Trophoblast cell (in vitro differentiated cells and primary cell): ENCODE results near the gene NRCAM.

Experiments
- DNase-seq, 2 donors: peaks; one replicate each; pipeline ENCODE4 v3.0.0-alpha.2; 2016
- H2AFZ ChIP-seq: 2 replicates; pipeline ENCODE4 v1.6.1; 2013; ENCODE audit warnings: low read length, moderate library complexity, mild to moderate bottlenecking; ENCODE audit not compliant: insufficient read depth, poor library complexity
- H2AK5ac ChIP-seq: 2 replicates; pipeline ENCODE4 v1.6.1; 2013; ENCODE audit warnings: mild to moderate bottlenecking, low read length
- H2BK120ac ChIP-seq: 2 replicates; pipeline ENCODE4 v1.6.1; 2013; ENCODE audit warnings: low read length, mild to moderate bottlenecking, moderate library complexity; ENCODE audit not compliant: insufficient read depth, poor library complexity
- H2BK12ac ChIP-seq: 2 replicates; pipeline ENCODE4 v1.6.1; 2013; ENCODE audit warnings: mild to moderate bottlenecking, low read length, moderate library complexity
- H2BK5ac ChIP-seq: 2 replicates; pipeline ENCODE4 v1.6.1; 2013; ENCODE audit warnings: low read length, low read depth, moderate library complexity, mild to moderate bottlenecking; ENCODE audit not compliant: poor library complexity
- H3K14ac ChIP-seq: 2 replicates; pipeline ENCODE4 v1.6.1; 2013; ENCODE audit warnings: mild to moderate bottlenecking, low read length
- H3K18ac ChIP-seq: 2 replicates; pipeline ENCODE4 v1.6.1; 2013; ENCODE audit warnings: mild to moderate bottlenecking, low read length
- H3K23ac ChIP-seq: 2 replicates; pipeline ENCODE4 v1.6.1; 2013; ENCODE audit warnings: low read length
- H3K27ac ChIP-seq: 2 replicates; pipeline ENCODE4 v1.5.1; 2013; ENCODE audit warnings: low read depth, mild to moderate bottlenecking, inconsistent platforms, low read length, moderate library complexity
- H3K27me3 ChIP-seq: 2 replicates; pipeline ENCODE4 v1.6.1; 2013; ENCODE audit warnings: inconsistent platforms, mild to moderate bottlenecking, low read length, moderate library complexity; ENCODE audit not compliant: insufficient read depth
- H3K36me3 ChIP-seq, 2 experiments: 1 replicate in 1 of 2; 2 replicates in 1 of 2; pipeline ENCODE4 v1.6.1; 2013; ENCODE audit warnings: low read length in 2 of 2, mild to moderate bottlenecking in 2 of 2, moderate library complexity in 1 of 2; ENCODE audit not compliant: insufficient read depth in 2 of 2, control insufficient read depth in 1 of 2
- H3K4ac ChIP-seq: 2 replicates; pipeline ENCODE4 v1.6.1; 2013; ENCODE audit warnings: low read depth, mild to moderate bottlenecking, low read length, moderate library complexity
- H3K4me1 ChIP-seq, 2 experiments: 1 replicate in 1 of 2; 2 replicates in 1 of 2; pipeline ENCODE4 v1.6.1; 2013; ENCODE audit warnings: low read length in 2 of 2, mild to moderate bottlenecking in 2 of 2, moderate library complexity in 1 of 2; ENCODE audit not compliant: insufficient read depth in 2 of 2, control insufficient read depth in 1 of 2
- H3K4me2 ChIP-seq: 2 replicates; pipeline ENCODE4 v1.6.1; 2013; ENCODE audit warnings: inconsistent platforms, mild to moderate bottlenecking, low read length, moderate library complexity
- H3K4me3 ChIP-seq: 2 replicates; pipeline ENCODE4 v1.5.1; 2013; ENCODE audit warnings: mild to moderate bottlenecking, low read depth, low read length, inconsistent platforms
- H3K79me1 ChIP-seq: one replicate; pipeline ENCODE4 v1.6.1; 2013; ENCODE audit warnings: low read length
- H3K79me2 ChIP-seq: 2 replicates; pipeline ENCODE4 v1.6.1; 2013; ENCODE audit warnings: low read length, mild to moderate bottlenecking; ENCODE audit not compliant: control insufficient read depth, insufficient read depth, poor library complexity
- H3K9ac ChIP-seq: 2 replicates; pipeline ENCODE4 v1.6.1; 2013; ENCODE audit warnings: mild to moderate bottlenecking, low read length
- H3K9me3 ChIP-seq: 2 replicates; pipeline ENCODE4 v1.6.1; 2013; ENCODE audit warnings: low read depth, mild to moderate bottlenecking, control low read depth, inconsistent platforms, low read length; ENCODE audit not compliant: insufficient read depth
- H4K12ac ChIP-seq: 2 replicates; pipeline ENCODE4 v1.6.1; 2013; ENCODE audit warnings: low read depth, mild to moderate bottlenecking, low read length, moderate library complexity
- H4K8ac ChIP-seq: 2 replicates; pipeline ENCODE4 v1.6.1; 2013; ENCODE audit warnings: low read depth, mild to moderate bottlenecking, low read length, moderate library complexity
- H4K91ac ChIP-seq: one replicate; pipeline ENCODE4 v1.6.1; 2013; ENCODE audit warnings: low read depth, mild to moderate bottlenecking, low read length, moderate library complexity
- WGBS: extraction: QIAGEN DNeasy Blood & Tissue Kit; methylation state at CpG from one replicate; pipeline ENCODE4 v1.1.7; 2013; ENCODE audit warnings: missing lambda C conversion rate; ENCODE audit not compliant: insufficient read length, insufficient coverage; ENCODE audit errors: extremely low coverage; 5-methylcytosine and 5-hydroxymethylcytosine counted together

NRCAM gene

DNA sequence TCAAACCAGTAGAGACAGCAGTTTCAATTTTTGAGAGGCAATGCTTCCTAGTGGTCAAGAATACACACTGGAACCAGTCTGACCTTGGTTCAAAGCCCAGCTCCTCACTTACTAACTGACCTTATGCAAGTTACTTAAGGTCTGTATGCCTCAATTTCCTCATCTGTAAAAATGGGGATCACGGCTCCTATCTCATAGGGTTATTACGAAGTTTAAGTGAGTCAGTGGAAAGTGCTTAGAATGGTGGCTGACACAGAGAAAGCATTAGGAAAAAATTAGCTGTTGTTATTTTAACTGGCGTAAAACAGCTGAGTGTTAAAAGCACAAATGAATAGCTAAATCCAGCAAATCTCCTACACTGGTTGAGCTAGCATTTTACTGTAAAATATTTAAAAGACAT lies 163.7 kb downstream of the NRCAM start:
- no peak overlapping the region for H3K18ac ChIP-seq
- H2AFZ ChIP-seq = no peak overlapping the region
- no peak overlapping the region for H2BK5ac ChIP-seq
- no peak overlapping the region for H4K91ac ChIP-seq
- H3K79me1 ChIP-seq = no peaks in the 10 kb centered on the region
- H4K8ac ChIP-seq = no peak overlapping the region
- no peak overlapping the region for H4K12ac ChIP-seq
- no peaks in the 10 kb centered on the region for H3K36me3 ChIP-seq
- H3K9me3 ChIP-seq = no peaks in the 10 kb centered on the region
- no peak for DNase-seq
- no peaks in the 10 kb centered on the region for H3K79me2 ChIP-seq
- peaks cover 2 to 3% of the 10 kb centered on the region in 2 experiments for H3K4me1 ChIP-seq
- H3K14ac ChIP-seq = no peak overlapping the region
- H3K9ac ChIP-seq = no peak overlapping the region
- no peak overlapping the region for H2BK12ac ChIP-seq
- no peak overlapping the region for H3K27ac ChIP-seq
- no peaks in the 10 kb centered on the region for H3K27me3 ChIP-seq
- H2BK120ac ChIP-seq = no peak overlapping the region
- no peak overlapping the region for H3K4me3 ChIP-seq
- WGBS = no CpG with 5 or more reads among the region's 3 CpGs
- H3K4me2 ChIP-seq = no peak overlapping the region
- H2AK5ac ChIP-seq = no peak overlapping the region
- H3K4ac ChIP-seq = no peak overlapping the region
- no peak overlapping the region for H3K23ac ChIP-seq

DNA sequence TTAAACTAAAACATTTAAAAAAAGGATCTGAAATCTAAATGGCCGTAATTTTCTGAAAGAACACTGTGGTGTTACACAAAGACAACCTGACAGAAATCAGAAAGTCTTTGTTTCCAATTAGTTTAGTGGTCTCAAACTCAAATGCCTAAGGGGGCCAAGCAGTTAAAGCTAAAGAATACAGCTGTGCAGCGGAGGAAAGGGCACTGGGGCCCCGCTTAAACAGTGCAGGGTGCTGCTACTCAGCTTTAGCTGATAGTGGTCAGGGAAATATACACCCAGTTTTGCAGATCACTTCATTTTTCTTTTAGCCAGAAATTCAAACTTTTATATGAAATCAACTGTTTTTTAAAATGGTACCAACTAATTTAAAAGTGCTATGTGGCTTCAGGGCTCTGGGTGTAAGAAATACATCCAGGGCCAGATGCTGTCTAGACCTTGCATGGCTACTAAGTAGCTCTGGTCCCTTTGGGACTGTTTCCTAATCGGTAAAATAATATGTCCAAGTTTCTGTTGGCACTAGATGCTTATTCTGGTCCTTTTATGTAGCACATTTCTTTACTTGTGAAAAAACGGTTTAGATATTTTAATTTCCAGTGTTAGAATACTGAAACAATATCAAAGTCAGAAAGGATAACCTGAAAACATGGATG lies 164.3 kb downstream of the NRCAM start:
- H4K91ac ChIP-seq = no peak overlapping the region
- no peak overlapping the region for H4K8ac ChIP-seq
- no peak overlapping the region for H3K9ac ChIP-seq
- H3K18ac ChIP-seq = no peak overlapping the region
- H3K4ac ChIP-seq = no peak overlapping the region
- H3K23ac ChIP-seq = no peak overlapping the region
- no peak overlapping the region for H2BK5ac ChIP-seq
- peaks cover 2 to 3% of the 10 kb centered on the region in 2 experiments for H3K4me1 ChIP-seq
- H3K14ac ChIP-seq = no peak overlapping the region
- H3K36me3 ChIP-seq = no peaks in the 10 kb centered on the region
- H3K27me3 ChIP-seq = no peaks in the 10 kb centered on the region
- no peak for DNase-seq
- H3K27ac ChIP-seq = no peak overlapping the region
- H4K12ac ChIP-seq = no peak overlapping the region
- H3K4me2 ChIP-seq = no peak overlapping the region
- no peaks in the 10 kb centered on the region for H3K9me3 ChIP-seq
- no peaks in the 10 kb centered on the region for H3K79me1 ChIP-seq
- no CpG with 5 or more reads among the region's 5 CpGs for WGBS
- H3K79me2 ChIP-seq = no peaks in the 10 kb centered on the region
- no peak overlapping the region for H3K4me3 ChIP-seq
- H2BK120ac ChIP-seq = no peak overlapping the region
- no peak overlapping the region for H2AK5ac ChIP-seq
- no peak overlapping the region for H2AFZ ChIP-seq
- H2BK12ac ChIP-seq = no peak overlapping the region

DNA sequence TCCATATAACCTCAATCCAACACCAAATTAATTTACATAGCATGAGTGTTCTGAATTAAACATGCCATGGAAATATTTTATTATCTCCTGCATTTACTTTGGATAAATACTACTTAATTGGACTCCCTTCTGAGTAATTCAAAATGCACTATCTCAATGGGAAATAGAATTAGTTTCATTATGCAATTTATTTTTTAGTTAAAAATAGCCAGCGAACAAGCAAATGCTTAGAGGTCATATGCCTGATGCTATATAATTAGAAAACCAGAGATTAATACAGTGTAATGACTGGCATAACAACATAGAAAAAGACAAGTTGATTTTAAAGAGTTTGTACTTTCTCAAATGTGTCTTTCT lies 165.1 kb downstream of the NRCAM start:
- DNase-seq = no peak

DNA sequence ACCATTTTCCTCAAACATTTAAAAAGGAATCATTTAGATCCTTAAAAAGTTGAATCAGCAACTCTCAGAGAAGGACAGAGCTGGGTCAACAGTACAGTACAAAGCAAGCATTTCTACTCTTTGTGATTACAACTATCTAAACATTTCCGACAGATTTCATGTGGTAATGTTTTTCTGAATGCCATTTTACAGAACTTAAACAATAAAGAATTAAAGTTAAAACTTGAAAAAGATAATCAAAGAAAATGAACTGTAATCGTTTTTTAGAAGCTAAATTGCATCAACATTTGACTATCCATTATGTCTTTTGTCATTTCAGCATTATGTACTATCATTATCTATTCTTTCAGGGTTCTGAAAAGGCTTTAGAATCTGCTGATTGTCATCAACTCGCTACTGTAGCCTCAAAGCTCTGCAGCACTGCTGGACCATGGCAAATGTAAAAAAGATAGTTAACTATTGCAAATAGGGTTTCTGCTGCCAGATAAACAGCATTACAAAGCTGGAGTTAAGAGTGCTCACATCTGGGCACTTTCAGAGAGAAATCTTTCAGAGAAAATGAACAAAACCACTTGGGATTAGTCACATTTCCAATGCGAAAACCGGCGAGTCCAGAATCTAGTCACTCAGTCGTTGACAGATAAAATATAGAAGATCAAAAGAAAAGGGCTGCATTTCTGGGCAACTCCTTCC lies 165.6 kb downstream of the NRCAM start:
- Histone ChIP-seq H3K27ac (no peak overlapping the region), H4K91ac (no peak overlapping the region), H3K9ac (no peak overlapping the region), H3K79me1 (no peaks in the 10 kb centered on the region), H3K4me1 (peaks cover 2 to 3% of the 10 kb centered on the region in 2 experiments), H4K8ac (no peak overlapping the region), H3K27me3 (no peaks in the 10 kb centered on the region), H2BK5ac (no peak overlapping the region), H3K4me2 (no peak overlapping the region), H3K9me3 (no peaks in the 10 kb centered on the region), H3K14ac (no peak overlapping the region), H3K23ac (no peak overlapping the region), H3K4ac (no peak overlapping the region), H2AFZ (no peak overlapping the region), H3K18ac (no peak overlapping the region), H3K4me3 (no peak overlapping the region), H3K79me2 (no peaks in the 10 kb centered on the region), H2BK12ac (no peak overlapping the region), H3K36me3 (no peaks in the 10 kb centered on the region), H4K12ac (no peak overlapping the region), H2BK120ac (no peak overlapping the region), H2AK5ac (no peak overlapping the region)
- WGBS = no CpG with 5 or more reads among the region's 7 CpGs
- DNase-seq = no peak

More for the DNA sequence above, 165.1 kb downstream of the NRCAM start:
- H3K79me1 ChIP-seq = no peaks in the 10 kb centered on the region
- H4K12ac ChIP-seq = no peak overlapping the region
- H3K4me2 ChIP-seq = no peak overlapping the region
- no peaks in the 10 kb centered on the region for H3K9me3 ChIP-seq
- H2AFZ ChIP-seq = no peak overlapping the region
- no peak overlapping the region for H3K27ac ChIP-seq
- H2BK120ac ChIP-seq = no peak overlapping the region
- H3K27me3 ChIP-seq = no peaks in the 10 kb centered on the region
- H3K36me3 ChIP-seq = no peaks in the 10 kb centered on the region
- WGBS = no CpG with 5 or more reads among the region's 1 CpG
- no peak overlapping the region for H3K9ac ChIP-seq
- no peak overlapping the region for H2BK5ac ChIP-seq
- H3K4ac ChIP-seq = no peak overlapping the region
- no peak overlapping the region for H4K8ac ChIP-seq
- H3K23ac ChIP-seq = no peak overlapping the region
- no peak overlapping the region for H3K18ac ChIP-seq
- no peak overlapping the region for H2BK12ac ChIP-seq
- no peak overlapping the region for H3K14ac ChIP-seq
- H3K4me1 ChIP-seq = peaks cover 2 to 3% of the 10 kb centered on the region in 2 experiments
- no peak overlapping the region for H3K4me3 ChIP-seq
- no peak overlapping the region for H4K91ac ChIP-seq
- no peaks in the 10 kb centered on the region for H3K79me2 ChIP-seq
- H2AK5ac ChIP-seq = no peak overlapping the region
